Measurements from ENCODE around the gene USP17L30.
A peak's percentile ranks its signal among the peaks of the same experiment; 100 is the strongest.
"Not testable (repeated sequence)": the region's sequence is repeated elsewhere in the genome, so short reads cannot be mapped to it uniquely, and the experiment has no call there.

USP17L30 gene, protein sequence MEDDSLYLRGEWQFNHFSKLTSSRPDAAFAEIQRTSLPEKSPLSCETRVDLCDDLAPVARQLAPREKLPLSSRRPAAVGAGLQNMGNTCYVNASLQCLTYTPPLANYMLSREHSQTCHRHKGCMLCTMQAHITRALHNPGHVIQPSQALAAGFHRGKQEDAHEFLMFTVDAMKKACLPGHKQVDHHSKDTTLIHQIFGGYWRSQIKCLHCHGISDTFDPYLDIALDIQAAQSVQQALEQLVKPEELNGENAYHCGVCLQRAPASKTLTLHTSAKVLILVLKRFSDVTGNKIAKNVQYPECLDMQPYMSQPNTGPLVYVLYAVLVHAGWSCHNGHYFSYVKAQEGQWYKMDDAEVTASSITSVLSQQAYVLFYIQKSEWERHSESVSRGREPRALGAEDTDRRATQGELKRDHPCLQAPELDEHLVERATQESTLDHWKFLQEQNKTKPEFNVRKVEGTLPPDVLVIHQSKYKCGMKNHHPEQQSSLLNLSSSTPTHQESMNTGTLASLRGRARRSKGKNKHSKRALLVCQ

DNA sequence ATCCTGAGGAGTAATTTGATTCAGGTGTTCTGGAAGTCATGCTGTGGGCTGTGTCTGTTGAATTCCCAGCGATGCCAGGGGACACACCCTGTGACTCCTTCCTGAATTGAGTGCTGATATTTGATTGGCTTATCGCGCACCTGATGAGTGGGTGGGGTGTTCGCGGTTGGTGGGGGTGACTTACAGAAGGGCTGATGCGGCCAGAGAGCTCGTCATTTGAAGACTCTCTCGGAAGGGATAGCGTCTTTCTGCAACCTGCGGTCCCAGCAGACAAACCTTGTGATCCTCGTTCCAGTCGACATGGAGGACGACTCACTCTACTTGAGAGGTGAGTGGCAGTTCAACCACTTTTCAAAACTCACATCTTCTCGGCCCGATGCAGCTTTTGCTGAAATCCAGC is at the start of gene USP17L30:
Gene USP17L30 (plus strand): TSS at position 301 of the 400 bp plus-strand sequence. CDS start 0 bp downstream, at position 301.
- DNase-seq (ENCODE audit: insufficient read length, low spot score); FAIRE-seq: not testable (repeated sequence)

GRCh38 chr4:9324191-9324590 is 38.7 kb upstream of the USP17L30 start:
- DNase-seq (ENCODE audit: insufficient read length, low spot score); FAIRE-seq: not testable (repeated sequence)

GRCh38 chr4:9324865-9325264 is 38.1 kb upstream of the USP17L30 start, which contains the start of gene USP17L24:
USP17L24 (plus strand) TSS chr4:9325165; CDS start chr4:9325165, 0 bp downstream.
- FAIRE-seq; DNase-seq (ENCODE audit: insufficient read length, low spot score): not testable (repeated sequence)

DNA sequence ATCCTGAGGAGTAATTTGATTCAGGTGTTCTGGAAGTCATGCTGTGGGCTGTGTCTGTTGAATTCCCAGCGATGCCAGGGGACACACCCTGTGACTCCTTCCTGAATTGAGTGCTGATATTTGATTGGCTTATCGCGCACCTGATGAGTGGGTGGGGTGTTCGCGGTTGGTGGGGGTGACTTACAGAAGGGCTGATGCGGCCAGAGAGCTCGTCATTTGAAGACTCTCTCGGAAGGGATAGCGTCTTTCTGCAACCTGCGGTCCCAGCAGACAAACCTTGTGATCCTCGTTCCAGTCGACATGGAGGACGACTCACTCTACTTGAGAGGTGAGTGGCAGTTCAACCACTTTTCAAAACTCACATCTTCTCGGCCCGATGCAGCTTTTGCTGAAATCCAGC is 33.3 kb upstream of the USP17L30 start, which contains the start of gene USP17L25:
Gene USP17L25 (plus strand): TSS at position 301 of the 400 bp plus-strand sequence. CDS start 0 bp downstream, at position 301.
- not testable (repeated sequence) for DNase-seq (ENCODE audit: insufficient read length, low spot score); FAIRE-seq

DNA sequence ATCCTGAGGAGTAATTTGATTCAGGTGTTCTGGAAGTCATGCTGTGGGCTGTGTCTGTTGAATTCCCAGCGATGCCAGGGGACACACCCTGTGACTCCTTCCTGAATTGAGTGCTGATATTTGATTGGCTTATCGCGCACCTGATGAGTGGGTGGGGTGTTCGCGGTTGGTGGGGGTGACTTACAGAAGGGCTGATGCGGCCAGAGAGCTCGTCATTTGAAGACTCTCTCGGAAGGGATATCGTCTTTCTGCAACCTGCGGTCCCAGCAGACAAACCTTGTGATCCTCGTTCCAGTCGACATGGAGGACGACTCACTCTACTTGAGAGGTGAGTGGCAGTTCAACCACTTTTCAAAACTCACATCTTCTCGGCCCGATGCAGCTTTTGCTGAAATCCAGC is 28.6 kb upstream of the USP17L30 start, which contains the start of gene USP17L26:
Gene USP17L26 (plus strand): TSS at position 301 of the 400 bp plus-strand sequence. CDS start 0 bp downstream, at position 301.
- not testable (repeated sequence) for DNase-seq (ENCODE audit: insufficient read length, low spot score); FAIRE-seq

- not testable (repeated sequence) for FAIRE-seq; DNase-seq (ENCODE audit: insufficient read length, low spot score)
Measured at GRCh38 chr4:9339103-9339502, 23.8 kb upstream of the USP17L30 start, which contains the start of gene USP17L5. USP17L5 (plus strand) TSS chr4:9339403; CDS start chr4:9339403, 0 bp downstream.

GRCh38 chr4:9343848-9344247 is 19.1 kb upstream of the USP17L30 start, which contains the start of gene USP17L27:
USP17L27 (plus strand) TSS chr4:9344148; CDS start chr4:9344148, 0 bp downstream.
- not testable (repeated sequence) for DNase-seq (ENCODE audit: insufficient read length, low spot score); FAIRE-seq

DNA sequence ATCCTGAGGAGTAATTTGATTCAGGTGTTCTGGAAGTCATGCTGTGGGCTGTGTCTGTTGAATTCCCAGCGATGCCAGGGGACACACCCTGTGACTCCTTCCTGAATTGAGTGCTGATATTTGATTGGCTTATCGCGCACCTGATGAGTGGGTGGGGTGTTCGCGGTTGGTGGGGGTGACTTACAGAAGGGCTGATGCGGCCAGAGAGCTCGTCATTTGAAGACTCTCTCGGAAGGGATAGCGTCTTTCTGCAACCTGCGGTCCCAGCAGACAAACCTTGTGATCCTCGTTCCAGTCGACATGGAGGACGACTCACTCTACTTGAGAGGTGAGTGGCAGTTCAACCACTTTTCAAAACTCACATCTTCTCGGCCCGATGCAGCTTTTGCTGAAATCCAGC is 14.3 kb upstream of the USP17L30 start, which contains the start of gene USP17L28:
Gene USP17L28 (plus strand): TSS at position 301 of the 400 bp plus-strand sequence. CDS start 0 bp downstream, at position 301.
- FAIRE-seq: not testable (repeated sequence)

DNA sequence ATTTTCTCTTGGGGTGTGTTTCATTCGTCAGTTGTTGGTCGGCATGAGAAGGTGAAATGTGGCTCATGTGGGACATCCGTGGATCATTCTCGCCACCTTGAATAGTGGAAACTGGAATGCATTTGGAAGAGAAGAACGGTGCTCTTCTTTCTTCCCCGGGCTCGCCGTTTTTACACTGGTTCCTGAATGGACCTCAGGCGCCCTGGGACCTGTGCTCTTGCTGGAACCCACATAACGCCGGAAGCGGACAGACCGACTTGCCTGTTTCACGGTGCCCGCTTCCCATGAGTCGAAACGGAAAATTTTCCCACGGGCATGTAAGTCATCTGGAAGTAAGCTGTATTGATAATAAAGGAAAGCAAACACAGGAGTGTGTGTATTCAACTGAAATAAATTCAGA is 12.1 kb upstream of the USP17L30 start:
- DNase-seq (ENCODE audit: insufficient read length, low spot score): not testable (repeated sequence)

More for the DNA sequence above, 14.3 kb upstream of the USP17L30 start, which contains the start of gene USP17L28:
- not testable (repeated sequence) for DNase-seq (ENCODE audit: insufficient read length, low spot score)

GRCh38 chr4:9353338-9353737 is 9.6 kb upstream of the USP17L30 start, which contains the start of gene USP17L29:
USP17L29 (plus strand) TSS chr4:9353638; CDS start chr4:9353638, 0 bp downstream.
- not testable (repeated sequence) for FAIRE-seq; DNase-seq (ENCODE audit: insufficient read length, low spot score)

More for the DNA sequence above, 12.1 kb upstream of the USP17L30 start:
- FAIRE-seq: not testable (repeated sequence)

GRCh38 chr4:9379881-9380280 is 17.0 kb downstream of the USP17L30 start:
- not testable (repeated sequence) for FAIRE-seq; DNase-seq (ENCODE audit: insufficient read length, low spot score)

- FAIRE-seq: not testable (repeated sequence)
- peak; percentile 9 for DNase-seq (ENCODE audit: insufficient read length, low spot score)
Measured at GRCh38 chr4:9381012-9381534, 18.1 kb downstream of the USP17L30 start.

- no peak for FAIRE-seq
- DNase-seq (ENCODE audit: insufficient read length, low spot score): no peak
Measured at GRCh38 chr4:9384126-9384525, 21.2 kb downstream of the USP17L30 start.

GRCh38 chr4:9389001-9389400 is 26.1 kb downstream of the USP17L30 start:
- FAIRE-seq: peak; percentile 26
- DNase-seq (ENCODE audit: insufficient read length, low spot score): not testable (repeated sequence)

- not testable (repeated sequence) for FAIRE-seq; DNase-seq (ENCODE audit: insufficient read length, low spot score)
Measured at GRCh38 chr4:9405774-9406173, 42.8 kb downstream of the USP17L30 start.

DNA sequence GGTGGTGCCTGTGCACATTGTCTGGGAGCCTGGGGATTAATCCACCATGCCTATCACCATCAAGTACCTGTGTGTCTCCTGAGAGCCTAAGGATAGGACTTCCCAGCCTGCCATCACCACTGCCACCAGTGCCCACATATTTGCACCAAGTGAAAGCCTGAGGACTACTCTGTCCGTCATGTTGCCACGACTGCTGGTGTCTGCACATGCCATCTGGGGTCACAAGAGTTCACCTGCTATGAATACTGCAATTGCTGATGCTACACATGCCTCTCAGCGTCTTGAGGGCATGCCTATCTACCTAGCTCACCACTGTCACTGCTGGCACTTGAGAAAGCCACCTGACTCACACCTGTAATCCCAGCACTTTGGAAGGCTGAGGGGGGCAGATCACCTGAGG is 43.6 kb downstream of the USP17L30 start:
- DNase-seq (ENCODE audit: insufficient read length, low spot score); FAIRE-seq: not testable (repeated sequence)

GRCh38 chr4:9409793-9410192 is 46.9 kb downstream of the USP17L30 start:
- FAIRE-seq: no peak
- DNase-seq (ENCODE audit: insufficient read length, low spot score): no peak

Measured in GM19239 (cell line).